Measurements from ENCODE around the gene NGEF. TPM values are rescaled to one million over a fixed set of nuclear protein-coding genes. Genes with fewer than 3 reads are reported as not detected.

The NGEF gene
- total RNA-seq, 1 experiment from 2014 or later: 3.4 TPM

DNA sequence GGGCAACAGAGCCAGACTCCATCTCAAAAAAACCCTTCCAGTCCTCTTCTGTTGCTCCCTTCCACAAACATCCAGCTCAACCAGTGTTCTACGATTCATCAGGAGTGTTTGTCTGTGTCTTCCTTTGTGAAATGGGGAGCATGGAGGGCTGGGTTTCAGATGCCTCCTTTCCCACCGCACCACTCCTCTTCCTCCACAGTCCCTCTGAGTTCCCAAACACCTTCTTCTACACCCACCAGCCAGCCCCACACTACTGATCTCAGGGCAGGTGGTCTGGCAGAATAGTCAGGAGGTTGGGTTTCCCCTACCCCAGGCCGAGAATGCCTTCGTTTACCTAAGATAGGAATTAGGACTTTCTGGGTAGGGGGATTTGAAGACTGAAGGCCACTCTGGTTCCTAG is 36.9 kb downstream of the NGEF start:
- no peak for DNase-seq (ENCODE audit: extremely low read depth, low read depth)

DNA sequence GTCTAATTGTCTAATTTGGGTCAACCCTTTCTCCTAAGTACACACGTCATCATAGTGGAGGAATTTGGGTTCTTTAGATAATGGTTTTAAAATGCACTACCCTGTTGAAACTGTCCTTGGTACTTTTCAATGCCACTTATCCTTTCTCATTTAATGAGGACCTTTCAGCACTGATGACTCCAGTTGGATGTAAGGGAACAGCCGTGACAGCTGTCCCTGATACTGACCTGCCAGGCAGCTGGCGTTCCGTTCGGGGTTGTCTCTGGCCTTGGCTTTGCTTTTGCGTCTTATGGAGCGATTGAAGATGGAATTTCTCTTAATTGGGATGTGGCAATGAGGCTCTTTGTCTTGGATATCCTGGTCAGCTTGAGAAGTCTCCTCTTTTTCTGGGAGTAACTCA is 38.7 kb downstream of the NGEF start:
- no peak for DNase-seq (ENCODE audit: extremely low read depth, low read depth)

DNA sequence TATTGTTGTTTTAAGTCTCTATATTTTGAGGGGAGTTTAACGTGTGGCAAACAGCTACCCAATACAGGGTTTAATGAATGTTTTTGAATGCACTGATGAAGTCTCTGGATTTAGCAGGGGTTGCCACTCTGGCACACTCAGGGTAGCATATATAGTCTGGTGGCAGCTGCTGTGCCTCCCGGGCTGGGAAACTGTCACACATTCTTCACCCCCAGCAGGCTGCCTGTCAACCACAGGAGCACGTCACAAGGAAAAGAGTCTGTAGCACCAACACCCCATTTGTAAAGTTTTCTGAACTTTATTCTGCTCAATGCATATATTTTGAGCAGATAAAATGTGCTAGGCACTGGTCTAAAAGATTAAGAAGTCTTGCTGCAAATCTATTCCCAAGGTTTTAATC is 39.3 kb downstream of the NGEF start:
- no peak for DNase-seq (ENCODE audit: extremely low read depth, low read depth)

DNA sequence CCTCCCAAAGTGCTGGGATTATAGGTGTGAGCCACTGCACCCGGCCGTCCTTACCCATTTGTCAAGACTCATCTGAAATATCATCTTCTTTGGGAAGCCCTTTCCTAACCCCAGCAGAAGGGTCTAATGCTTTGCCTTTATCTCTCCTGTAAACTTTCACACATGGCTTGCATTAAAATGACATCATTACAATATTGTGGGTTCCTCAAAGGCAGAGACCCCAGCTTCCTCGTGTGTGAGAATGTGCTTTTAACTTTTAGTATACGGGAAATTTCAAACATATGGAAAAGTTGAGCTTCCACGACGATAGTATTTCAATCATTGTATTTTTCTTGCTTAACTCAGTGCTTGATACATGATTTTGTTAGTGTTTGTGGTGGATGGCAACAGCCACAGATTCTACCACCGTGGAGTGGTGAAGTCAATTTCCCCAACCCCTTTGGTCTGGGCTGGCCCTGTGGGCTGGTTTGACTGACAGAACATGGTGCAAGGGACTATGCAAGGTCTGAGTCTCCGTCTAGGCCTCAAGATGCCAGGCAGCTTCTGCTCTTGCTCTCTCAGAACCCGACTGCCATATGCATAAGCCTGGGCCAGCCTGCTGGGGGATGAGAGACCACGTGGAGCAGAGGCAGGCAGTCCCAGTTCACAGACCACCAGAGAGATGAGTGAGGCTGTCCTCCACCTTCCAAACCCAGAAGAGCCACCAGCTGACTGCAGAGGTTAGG is 39.9 kb downstream of the NGEF start:
- no peak for DNase-seq (ENCODE audit: extremely low read depth, low read depth)

DNA sequence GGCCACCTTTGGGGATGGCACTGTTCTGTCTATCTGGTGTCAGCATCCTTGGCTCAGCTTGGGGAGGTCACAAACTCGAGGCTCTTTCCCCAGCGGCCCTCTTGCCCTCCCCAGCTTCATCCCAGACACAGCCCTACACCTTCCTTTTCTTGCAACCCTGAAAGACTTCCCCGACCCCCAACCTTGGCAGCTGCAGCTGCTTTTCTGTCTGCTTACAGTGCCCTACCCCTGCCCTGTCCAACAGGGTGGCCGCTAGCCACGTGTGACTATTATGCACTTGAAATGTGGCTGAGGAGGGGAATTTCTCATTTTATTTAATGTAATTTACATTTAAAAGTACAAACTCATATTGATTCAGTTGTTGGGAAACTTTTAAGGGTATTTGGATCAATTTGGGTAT is 41.3 kb downstream of the NGEF start:
- no peak for DNase-seq (ENCODE audit: extremely low read depth, low read depth)

DNA sequence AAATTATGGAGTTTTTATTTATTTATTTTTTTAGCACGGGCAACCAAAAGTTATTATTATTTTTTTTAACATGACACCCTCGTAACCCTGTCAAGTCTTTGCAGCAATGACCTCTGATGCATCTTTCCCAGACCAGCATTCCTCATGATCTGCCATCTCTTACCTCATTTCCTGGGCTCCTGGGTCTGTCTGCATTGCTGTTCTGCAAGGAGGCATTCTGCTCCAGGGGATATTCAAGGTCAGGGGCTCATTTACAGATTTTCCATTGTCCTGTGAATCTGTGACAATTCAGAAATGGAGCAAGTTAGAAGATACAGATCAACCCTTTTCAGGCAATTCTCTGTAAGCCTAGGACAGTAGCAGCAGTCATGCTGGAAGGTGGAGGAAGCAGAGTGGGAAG is 43.0 kb downstream of the NGEF start:
- no peak for DNase-seq (ENCODE audit: extremely low read depth, low read depth)

DNA sequence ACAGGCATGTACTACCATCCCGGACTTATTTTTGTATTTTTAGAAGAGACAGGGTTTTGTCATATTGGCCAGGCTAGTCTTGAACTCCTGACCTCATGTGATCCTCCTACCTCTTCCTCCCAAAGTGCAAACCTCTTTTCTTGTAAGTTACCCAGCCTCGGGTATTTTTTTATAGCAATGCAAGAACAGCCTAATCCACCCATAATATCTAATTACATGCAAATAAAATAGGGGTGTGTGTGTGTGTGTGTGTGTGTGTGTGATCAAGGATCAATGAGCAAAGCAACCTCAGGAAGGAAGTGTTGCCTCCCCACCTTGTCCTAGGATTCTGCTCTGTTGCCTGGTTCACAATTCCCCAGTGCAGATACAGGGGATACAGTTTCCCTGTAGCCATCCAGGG is 45.6 kb downstream of the NGEF start:
- DNase-seq (ENCODE audit: extremely low read depth, low read depth): no peak

DNA sequence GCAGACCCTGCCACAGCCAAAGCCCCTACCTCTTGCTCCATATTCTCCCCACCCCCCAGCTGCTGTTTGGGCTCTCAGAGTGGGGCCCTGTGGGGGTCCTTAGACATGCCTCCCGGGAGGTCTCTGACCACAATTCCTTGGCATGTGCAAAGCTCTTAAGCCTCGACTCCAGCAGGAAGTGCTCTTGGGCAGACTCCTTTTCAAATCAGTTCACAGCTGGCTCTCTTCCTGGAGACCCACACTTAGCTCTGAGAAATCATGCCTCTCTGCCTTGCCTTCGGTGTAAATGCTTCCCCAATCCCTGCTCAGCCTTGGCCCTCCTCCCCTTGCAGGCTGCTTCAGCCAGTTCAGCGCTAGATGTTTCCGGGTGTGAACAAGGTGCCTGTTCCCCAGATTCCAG is 46.9 kb downstream of the NGEF start:
- no peak for DNase-seq (ENCODE audit: extremely low read depth, low read depth)

DNA sequence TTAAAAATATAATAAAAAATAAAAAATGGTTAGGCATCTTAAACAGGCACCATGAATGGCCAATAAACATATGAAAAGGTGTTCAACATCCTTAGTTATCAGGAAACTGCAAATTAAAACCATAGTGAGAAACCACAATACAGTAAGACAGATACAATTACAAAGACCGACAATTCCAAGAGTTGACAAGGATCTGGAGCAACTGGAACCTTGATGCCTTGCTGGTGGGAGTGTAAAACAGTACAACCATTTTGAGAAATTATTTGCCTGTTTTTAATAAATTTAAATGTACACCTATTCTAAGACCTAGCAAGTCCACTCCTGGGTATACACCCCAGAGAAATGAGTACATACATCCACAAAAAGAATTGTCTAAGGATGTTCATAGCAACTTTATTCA is 49.1 kb downstream of the NGEF start:
- no peak for DNase-seq (ENCODE audit: extremely low read depth, low read depth)

DNA sequence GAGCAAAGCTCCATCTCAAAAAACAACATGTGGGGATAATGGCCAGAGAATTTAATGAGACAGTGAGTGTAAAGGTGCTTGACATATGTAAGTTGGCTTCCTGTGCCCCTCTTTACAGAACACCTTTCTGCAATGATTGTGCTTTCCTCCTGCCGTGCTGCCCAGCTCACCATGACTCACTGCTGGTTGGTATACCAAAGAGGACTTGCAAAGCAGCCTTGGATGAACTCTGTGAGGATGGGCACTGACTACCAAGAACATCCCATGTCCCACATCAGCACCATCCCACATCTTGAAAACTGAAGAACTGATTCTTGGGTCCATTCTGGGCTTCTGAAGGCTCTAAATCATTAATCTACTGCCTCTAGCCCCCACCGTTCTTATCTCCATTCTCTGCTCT is 52.2 kb downstream of the NGEF start:
- DNase-seq (ENCODE audit: extremely low read depth, low read depth): no peak

DNA sequence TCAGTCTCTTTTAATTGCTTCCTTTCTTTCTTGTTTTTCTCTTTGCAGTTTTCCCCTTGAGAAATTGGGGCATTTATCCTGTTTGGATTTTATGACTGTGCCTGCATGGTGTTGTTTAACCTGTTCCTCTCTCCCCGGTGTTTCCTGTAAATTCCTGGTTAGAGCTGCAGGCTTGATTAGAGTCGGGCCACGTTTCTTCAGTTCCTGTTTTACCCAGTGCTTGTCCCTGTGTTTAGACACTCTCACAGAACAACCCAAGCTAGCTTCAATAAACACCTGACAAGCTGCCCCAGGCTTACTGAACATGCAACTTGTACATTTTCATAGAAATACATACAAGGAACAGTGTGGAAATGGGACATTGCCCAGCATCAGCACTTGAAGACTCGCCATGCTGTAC is 53.9 kb downstream of the NGEF start:
- DNase-seq (ENCODE audit: extremely low read depth, low read depth): no peak

DNA sequence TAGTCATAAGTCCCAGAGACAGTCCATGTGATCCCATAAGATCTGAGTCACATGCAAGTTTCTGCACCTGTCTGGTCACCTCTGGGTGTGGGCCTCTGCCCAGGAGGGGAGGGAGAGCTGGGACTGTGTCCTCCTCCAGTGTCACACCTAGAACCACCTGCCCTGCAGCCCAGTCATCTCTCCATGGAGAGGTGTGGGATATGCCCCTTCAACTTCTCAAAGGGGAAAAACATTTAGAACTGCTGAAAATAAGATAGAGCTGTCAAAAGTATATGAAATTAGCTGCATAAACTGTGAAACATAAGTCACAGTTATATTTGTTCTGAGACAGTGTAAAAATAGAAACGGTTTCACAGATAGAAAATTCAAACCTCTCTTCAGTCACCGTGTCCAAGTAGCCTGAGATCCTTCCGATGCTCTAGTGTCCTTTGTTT is 55.4 kb downstream of the NGEF start:
- no peak for DNase-seq (ENCODE audit: extremely low read depth, low read depth)

DNA sequence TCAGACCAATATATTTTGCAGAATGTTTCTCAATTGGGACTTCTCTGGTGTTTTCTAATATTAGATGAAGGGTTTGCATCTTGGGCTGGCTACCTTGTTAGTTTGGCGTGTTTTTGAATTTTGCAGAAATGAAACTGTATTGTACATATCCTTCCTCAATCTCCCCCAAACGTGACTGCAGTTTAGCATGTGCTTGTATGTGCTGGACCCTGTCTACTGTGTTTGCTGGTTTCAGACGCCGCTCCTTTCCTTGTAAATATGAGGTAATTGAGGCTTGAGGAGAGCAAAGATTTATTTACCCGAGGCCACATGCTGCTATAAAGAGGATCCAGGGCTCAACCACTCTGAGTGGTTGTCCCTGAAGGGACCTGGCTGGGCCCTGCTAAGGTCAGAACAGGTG is 57.2 kb downstream of the NGEF start:
- DNase-seq (ENCODE audit: extremely low read depth, low read depth): no peak

DNA sequence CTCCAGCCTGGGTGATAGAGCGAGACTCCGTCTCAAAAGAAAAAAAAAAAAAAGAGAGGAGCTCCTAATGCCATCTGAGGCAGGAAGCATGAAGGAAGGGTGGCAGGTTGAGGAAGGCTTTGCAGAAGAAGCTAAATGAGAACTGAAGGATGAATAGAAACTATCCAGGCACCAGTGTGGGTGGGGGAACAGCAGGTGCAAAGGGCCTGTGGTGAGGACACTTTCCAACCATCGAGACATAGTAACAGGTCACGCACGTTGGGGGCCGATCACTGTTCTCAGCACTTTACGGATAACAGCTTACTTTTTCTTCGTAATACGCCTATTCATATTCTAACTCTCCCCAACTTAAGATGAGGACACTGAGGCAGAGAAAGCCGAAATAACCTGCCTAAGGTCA is 58.4 kb downstream of the NGEF start:
- no peak for DNase-seq (ENCODE audit: extremely low read depth, low read depth)

DNA sequence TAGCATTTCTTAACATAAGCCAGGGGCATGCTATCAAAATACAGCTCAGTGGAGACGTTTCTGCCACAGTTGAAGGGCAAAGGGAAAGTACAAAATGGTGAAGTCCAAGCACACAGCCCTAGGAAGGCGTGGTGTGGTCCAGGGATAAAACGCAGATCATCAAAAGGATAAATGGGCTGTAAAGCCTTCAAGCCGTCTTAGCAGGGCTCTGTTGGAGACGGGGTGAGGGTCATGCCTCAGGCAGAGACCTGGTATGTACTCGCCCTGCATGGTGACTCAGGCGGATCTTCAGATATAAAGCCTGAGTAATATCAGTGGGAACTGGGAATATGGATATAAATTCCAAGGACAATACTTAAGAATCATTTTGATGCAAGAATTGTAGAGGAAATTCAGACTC is 61.2 kb downstream of the NGEF start:
- DNase-seq (ENCODE audit: extremely low read depth, low read depth): no peak

DNA sequence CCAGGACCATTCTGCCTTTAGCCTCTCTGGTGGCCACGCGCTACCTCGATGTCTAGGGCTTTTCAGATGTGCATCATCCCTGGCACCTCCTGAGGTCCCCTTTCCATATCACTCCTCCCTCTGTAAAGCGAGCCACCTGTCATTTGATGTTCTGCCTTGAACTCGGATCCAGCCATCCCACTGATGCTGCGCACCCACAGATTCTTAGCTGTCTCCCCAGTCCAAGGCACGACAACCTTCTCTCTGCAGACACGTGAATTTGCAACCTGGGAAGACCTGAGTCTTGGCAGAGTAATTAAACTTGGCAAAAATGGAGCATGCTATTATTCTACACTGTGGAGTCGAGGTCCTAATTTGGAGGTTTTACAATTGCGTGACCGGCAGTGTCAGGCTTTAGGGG is 61.9 kb downstream of the NGEF start:
- DNase-seq (ENCODE audit: extremely low read depth, low read depth): no peak

DNA sequence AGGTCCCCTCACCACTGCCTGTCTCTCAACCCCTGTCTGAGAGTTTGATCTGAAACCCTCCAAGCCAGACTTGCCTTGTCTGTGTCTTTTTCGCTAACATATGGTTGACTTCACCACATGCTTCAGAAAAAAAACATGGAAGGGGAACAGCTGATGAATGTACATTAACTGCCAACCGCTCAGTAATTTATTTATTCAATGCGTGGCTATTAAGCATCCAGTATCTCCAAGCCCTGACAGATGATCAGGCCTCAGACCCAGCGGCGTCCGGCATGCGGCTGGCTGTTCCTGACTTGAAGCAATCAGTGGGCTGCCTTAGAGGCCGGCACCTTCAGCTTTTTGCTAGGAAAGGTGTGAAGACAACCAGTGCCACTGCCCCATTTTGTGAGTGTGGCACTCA is 62.3 kb downstream of the NGEF start:
- DNase-seq (ENCODE audit: extremely low read depth, low read depth): no peak

DNA sequence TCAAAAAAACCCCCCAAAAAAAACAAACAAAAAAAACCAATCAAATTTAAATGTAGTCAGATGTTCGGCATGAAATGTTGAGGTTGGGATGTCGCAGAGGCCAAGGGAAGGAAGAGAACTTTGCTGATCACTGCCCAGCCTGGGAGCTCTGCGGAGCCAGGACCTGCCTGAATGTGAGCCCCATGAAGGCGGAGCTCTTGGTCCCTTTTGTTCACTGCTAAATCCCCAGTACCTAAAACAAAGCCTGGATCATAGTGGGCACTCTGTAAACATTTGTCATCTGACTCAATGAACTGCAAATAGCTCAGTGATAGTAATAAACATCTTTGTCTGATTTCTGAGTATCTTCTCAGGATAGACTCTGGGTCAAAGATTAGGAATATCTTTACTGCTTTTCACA is 64.0 kb downstream of the NGEF start:
- DNase-seq (ENCODE audit: extremely low read depth, low read depth): no peak

DNA sequence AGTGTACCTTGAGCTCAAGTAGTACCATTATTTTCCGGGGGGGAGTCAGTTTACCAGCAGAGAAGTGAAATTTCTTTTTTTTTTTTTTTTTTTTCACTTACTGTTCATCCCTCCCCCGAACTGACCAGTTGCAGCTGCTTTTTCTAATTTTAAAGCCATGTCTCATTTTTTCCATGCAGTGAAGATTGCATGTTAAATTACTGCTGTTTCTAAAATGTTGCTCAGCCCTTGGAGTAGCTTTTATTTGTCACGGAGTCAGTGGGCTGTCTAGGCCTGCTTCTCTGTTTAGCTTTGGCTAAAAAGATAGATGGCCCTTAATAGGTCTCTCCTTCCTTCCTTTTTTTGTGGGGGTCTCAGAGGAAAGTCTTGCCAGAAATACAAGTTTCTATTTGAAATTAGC is 70.2 kb downstream of the NGEF start:
- no peak for DNase-seq (ENCODE audit: extremely low read depth, low read depth)

DNA sequence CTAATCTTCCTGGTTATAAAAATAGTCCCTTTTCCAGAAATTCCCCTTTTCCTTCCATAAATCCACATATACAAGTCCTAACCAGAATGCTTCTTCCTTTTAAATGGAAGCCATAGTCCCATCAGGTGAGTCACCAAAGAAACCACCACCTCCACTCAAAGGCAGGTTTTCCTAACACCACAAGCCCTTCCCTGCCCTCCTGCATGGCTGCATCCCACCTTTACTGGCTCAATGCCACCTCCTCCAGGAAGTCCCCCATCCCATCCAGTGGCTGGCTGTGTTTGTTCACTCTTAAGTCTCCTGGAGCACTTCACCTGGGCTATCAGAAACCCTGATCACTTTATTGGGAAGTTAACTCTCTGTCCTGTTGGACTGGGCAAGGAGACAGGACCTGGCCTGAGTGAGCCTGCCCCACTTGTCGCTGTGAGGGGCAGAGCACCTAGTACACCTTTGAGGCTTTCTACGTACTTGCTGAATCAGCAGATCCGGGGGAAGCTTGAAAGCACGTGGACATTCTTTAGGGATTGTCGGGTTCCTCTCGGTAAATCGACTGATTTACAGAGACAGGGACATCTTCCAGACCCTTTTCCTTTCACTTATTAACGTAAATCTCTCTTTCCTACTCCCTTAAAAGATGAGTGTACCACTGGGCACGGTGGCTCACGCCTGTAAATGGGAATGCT is 71.0 kb downstream of the NGEF start:
- DNase-seq (ENCODE audit: extremely low read depth, low read depth): no peak

DNA sequence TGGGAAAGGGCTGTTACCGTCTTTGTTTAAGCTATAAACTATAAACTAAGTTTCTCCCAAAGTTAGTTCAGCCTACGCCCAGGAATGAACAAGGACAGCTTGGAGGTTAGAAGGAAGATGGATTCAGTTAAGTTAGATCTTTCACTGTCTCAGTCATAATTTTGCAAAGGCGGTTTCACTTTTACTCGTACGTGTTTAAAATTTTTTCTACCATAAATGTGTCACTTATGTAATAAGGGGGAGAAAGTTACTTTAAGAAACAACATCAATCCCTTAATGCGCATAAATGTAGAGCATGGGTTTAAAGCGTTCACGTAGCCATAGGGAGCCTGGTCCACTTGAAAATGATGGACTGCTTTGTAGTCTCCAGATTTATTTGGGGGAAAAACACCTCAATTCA is 71.7 kb downstream of the NGEF start:
- no peak for DNase-seq (ENCODE audit: extremely low read depth, low read depth)

DNA sequence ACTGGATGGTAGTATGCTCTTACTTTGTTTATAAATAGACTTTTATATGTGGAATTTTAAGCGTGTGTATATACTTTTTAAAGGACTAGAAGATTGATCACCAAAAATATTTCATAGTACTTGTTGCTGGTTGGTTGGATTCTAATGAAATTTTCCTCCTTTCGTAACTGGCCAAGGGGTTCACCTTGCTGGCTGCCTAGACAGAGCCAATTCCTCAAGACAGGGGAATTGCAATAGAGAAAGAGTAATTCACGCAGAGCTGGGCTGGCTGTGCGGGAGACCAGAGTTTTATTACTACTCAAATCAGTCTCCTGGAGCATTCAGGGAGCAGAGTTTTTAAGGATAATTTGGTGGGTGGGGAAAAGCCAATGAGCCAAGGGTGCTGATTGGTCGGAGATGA is 72.3 kb downstream of the NGEF start:
- no peak for DNase-seq (ENCODE audit: extremely low read depth, low read depth)

Measured in NCI-H460 (cell line).